Amygdala (tissue), 56 donors: ENCODE measurements around the gene BBS12.

Experiments used
- DNase-seq, 56 donors: peaks; one replicate each; lab custom pipeline; 2025; lab: John Stamatoyannopoulos, UW

BBS12 gene

DNA sequence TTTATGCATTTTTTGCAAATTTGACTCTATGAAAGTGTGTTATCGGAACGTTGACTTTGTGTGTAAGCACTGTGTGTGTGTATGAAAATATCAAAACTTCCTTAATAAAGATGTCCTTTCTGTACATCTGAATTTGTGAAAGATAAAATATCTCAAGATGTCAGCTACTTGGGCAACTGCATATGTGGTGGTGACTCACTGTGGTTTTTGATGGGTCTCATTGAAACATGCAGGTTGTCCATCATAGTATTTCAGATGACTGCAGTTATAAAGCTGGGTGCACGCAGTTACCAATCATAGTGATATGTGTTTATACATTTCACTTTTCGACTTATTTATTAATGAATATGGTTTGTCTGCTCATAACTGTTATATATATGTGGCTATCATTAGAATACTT, 19.7 kb upstream of the BBS12 start:
- DNase-seq, result no peak

DNA sequence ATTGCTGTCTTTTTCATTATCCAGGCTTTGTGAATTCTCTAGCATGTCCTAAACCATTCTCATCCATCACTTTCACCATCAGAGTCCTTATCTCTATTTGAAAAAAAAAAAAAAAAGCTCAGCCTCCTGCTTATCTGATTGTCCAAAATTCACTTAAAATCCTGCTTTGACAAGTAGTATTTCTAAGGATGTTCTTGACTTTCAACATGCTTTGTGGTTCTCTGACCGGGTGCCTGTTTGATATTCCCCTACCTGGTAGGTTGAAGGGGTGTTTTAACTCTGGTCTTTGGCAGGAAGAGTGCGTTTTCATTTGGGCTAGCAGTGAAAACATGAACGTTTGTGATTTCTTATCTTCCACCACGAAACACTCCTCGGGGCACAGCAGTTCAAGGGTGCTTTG, 17.3 kb upstream of the BBS12 start:
- no peak for DNase-seq

DNA sequence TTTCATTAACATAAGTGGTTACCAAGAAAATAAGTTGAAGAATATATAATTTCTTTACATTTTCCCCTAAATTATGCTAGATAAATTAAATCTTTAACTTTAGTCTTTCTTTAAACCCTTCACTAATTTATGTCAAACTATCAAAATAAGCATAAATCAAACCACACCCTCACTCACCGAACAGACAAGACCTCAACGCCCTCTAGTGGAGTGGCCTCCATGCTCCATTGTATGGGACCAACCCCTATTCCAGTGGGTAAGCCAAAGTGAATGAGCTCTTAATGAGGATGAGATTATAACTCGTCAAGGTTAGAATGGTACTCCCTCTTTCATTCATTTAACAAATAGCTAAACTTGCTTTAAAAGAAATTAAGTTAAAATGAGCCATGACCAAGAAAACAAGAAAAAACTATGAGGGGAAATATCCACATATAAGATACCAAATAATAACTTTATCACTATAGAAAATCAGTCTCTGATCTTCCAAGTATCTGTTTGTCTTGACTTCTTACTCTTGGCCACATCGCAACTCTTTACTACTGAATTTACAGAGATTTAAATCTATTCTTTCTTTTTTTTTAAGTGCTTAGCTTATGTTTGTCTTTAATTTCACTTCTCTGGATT, 15.6 kb upstream of the BBS12 start:
- DNase-seq, result peak in 35 of 56 donors; percentile 0 to 81 (median 22)

- DNase-seq, result no peak
Measured at GRCh38 chr4:122718281-122718680, 14.2 kb upstream of the BBS12 start.

GRCh38 chr4:122722256-122722655, 10.2 kb upstream of the BBS12 start:
- no peak for DNase-seq

- DNase-seq, result no peak
Measured at GRCh38 chr4:122728856-122729255, 3.6 kb upstream of the BBS12 start.

DNA sequence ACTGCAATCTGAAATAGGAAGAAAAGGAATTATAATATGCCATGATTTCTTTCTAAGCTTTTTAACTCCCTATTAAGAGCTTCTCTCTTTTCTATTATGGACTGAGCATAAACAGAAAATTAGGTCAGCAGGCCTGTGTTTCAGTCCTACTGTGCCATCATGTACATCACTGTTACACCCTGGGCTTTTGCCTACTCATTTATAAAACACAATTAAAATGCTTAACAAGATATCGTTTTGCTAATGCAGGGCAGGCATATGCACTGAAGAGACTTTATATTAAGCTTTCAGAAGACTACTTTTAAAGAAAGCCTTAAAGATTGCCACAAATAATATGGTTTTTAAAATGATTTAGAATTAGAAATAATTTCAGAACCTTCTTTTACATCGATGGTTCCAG, 828 bp upstream of the BBS12 start:
- DNase-seq, result no peak

DNA sequence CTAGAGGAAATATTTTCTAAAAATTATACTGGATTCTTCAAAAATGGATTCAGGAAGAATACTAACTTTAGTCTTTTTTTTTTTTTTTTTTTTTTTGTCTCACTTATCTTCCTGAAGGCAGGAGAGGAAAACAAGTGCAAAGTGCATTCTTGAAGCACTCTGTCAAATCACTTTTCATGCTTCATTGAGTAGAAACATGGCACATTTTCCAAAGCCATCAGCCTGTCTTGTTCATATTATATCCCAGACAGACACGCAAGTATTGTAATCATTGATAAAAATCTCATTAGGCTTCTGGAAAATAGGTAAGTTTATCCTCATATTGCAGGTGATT, 1.2 kb downstream of the BBS12 start:
- DNase-seq, result no peak

- no peak for DNase-seq
Measured at GRCh38 chr4:122739174-122739573, 6.7 kb downstream of the BBS12 start.

DNA sequence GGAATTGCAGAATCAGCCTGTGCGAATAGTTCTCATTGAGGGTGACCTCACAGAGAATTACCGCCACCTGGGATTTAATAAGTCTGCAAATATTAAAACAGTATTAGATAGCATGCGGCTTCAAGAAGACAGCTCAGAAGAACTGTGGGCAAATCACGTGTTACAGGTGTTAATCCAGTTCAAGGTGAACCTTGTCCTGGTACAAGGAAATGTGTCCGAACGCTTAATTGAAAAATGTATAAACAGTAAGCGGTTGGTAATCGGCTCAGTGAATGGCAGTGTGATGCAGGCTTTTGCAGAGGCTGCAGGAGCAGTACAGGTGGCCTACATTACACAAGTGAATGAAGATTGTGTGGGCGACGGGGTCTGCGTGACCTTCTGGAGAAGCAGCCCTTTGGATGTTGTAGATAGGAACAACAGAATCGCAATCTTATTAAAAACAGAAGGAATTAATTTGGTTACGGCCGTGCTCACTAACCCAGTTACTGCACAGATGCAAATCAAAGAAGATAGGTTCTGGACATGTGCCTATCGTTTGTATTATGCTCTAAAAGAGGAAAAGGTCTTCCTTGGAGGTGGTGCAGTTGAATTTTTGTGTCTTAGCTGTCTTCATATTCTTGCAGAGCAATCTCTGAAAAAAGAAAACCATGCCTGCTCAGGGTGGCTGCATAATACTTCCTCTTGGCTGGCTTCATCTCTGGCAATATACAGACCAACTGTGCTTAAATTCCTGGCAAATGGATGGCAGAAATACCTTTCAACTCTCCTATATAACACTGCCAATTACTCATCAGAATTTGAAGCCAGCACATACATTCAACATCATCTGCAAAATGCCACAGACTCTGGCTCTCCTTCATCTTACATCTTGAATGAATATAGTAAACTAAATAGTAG, 10.7 kb downstream of the BBS12 start:
- DNase-seq, result no peak

- no peak for DNase-seq
Measured at GRCh38 chr4:122744229-122744628, 11.7 kb downstream of the BBS12 start.

DNA sequence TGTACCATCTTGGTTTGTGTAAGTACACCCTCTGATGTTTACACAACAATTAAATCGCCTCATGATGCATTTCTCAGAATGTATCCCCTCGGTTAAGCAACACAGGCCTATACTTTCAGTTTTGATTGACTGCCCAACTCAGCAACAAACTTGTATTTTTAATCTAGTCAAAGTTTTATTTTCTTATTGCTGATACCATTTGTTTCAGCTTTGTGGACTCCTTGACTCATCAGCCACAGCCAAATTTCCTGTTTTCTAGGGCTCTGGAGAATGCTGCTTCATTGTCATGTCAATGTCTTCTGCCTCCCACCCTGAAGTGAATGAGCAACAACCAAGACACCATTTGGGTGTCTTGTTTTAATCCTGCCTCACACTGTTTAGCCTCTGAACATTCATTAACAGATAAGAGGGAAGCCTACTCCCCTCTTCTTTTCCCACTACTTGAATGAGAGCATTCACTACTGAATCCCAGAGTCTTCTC, 14.0 kb downstream of the BBS12 start:
- no peak for DNase-seq

GRCh38 chr4:122747068-122747467, 14.6 kb downstream of the BBS12 start:
- DNase-seq, result no peak

GRCh38 chr4:122747883-122748282, 15.4 kb downstream of the BBS12 start:
- DNase-seq, result no peak

DNA sequence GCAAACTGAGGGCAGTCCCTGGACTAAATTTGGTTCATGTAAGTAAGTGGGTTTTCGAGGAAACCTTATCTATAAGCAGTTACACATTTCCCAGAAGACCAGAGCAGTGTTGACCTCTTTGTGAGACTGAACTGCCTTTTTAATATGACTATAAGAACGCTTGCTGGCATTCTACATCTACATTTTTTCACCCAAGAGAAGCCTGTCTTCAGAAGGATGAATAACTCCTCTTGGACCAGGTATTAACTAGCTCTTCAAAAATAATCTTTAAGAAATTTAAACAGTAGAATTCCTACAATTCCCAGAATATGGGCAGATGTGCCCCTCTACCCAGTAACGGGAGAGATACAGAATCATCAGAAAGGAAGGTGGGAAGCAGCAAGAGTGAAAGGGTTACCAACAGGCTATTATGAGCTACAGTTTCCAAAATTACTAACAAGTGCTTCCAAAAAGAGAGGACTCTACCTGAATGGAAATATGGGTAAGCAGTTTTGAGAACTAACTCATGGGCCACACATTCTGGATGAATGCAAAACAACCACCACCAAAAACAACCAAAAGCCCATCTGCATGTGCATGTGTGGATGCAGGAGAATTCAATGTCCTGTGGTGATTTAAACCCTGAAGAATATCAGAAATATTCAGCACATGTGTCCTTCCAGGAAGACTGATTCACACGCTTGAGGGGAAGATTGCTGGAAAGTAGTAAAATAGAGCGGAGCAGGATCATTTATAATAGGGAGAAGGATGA, 17.4 kb downstream of the BBS12 start:
- no peak for DNase-seq

- no peak for DNase-seq
Measured at GRCh38 chr4:122755675-122756074, 23.2 kb downstream of the BBS12 start.

GRCh38 chr4:122758033-122758432, 25.5 kb downstream of the BBS12 start:
- DNase-seq, result no peak

DNA sequence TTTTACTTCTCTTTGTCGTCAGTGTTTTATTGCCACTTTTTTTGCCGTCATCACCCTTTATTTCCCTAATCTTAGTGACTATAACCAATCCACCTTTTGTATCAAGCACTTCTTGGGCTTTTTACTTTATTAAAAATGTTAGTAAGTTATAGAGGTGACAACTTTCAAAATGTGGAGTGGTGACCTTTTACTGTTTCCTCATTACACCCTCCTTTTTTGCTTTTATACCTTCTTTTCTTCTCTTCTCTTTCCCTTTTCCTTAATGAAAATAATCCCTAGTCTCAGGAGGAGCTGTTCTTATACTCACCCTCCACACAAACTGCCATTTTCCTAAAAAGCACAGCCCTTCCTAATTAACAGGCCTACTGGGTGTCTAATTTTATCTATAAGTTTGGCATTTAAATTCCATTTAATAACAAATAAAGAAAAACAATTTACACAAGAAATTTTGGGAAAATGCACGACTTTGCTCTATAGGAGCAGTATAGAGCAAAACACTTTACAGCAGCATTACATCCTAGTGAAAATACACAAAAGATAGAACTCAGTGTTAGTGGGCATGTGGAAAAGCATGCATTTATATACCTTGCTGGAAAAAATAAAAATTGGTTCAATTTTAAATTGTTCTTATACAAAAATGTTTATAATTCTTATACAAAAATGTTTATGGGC, 27.3 kb downstream of the BBS12 start:
- no peak for DNase-seq

DNA sequence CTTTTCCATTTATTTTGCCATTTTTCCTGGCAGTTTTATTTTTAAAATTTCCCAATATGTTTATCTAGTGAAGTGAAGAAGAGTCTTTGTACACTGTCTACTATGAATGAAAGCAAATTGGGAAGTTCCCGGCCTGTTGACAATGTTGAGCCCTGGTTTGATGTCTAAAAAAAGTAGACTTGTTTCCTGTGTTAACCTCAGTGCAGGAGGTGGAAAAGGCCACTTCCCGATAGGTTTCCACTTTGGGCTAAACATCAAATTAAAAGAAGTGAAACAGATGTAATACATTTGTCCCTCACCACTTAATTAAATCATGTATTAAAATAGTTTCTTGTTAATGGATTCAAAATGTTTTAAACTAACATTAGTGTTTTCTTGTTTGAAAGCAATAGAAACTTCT, 30.0 kb downstream of the BBS12 start:
- peak in 4 of 56 donors; percentile 1 to 33 (median 10) for DNase-seq

DNA sequence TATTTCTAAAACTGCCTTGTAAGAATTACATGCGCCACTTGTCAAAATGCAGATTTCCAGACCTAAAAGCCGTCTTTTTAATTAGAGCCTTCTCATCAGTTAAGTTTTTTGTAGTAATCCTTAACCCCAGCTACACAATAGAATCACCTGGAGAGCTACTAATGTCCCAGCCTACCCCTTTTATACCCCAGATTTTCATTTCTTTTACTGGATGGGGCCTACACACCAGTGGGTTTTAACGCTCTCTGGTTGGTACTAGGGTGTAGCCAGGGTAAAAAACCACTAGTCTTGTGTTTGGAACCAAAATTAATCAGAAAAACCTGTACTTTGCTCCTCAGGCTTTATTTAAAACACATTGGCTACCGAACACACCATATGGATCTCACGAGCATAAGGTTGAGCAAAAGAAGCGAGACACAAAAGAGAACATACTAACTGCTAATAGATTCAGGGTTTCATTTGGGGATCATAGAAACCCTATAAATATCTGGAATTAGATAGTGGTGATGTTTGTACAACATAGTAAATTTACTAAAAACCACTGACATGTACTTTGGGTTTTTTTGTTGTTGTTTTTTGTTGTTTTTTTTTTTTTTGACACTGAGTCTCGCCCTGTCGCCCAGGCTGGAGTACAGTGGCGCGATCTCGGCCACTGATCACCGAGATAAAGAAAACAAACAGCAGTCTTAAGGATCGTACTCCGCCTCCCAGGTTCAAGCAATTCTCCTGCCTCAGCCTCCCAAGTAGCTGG, 30.6 kb downstream of the BBS12 start:
- no peak for DNase-seq
